Lower lobe of right lung (tissue), 2 donors: Measurements from ENCODE around the gene FRRS1L. TPM values are rescaled to one million over a fixed set of nuclear protein-coding genes. Genes with fewer than 3 reads are reported as not detected.

ENCODE experiments used
- ATAC-seq, 2 donors: fragments of 200-7000 bp; cut with Tn5 transposase; one replicate each; pipeline ENCODE4 v1.9.1; 2020 to 2022; ENCODE audit warnings: mild to moderate bottlenecking in 2 of 2, moderate library complexity in 2 of 2
- DNase-seq: peaks from one replicate; pipeline ENCODE4 v3.0.0-alpha.2; 2020
- H3K27ac ChIP-seq: fragments of 200-600 bp; one replicate; pipeline ENCODE4 v1.8.0; 2022
- H3K27me3 ChIP-seq: fragments of 200-600 bp; one replicate; pipeline ENCODE4 v1.8.0; 2022; ENCODE audit warnings: low read depth
- H3K36me3 ChIP-seq: fragments of 200-600 bp; one replicate; pipeline ENCODE4 v1.8.0; 2022; ENCODE audit warnings: mild to moderate bottlenecking
- H3K4me1 ChIP-seq: fragments of 200-600 bp; one replicate; pipeline ENCODE4 v1.8.0; 2022
- H3K4me3 ChIP-seq: fragments of 200-600 bp; one replicate; pipeline ENCODE4 v1.8.0; 2022; ENCODE audit warnings: mild to moderate bottlenecking
- H3K9me3 ChIP-seq: fragments of 200-600 bp; one replicate; pipeline ENCODE4 v1.8.0; 2022
- CTCF ChIP-seq: fragments of 200-600 bp; IDR thresholded peaks from one replicate; pipeline ENCODE4 v1.8.0; 2022; ENCODE audit warnings: antibody characterized with exemption, mild to moderate bottlenecking
- intact Hi-C: fragments of 100-400 bp; cut with DNase I; formaldehyde crosslinking; loops from one replicate; pipeline ENCODE4 v1.11.0; 2022
- total RNA-seq: library from RNA; stranded (reverse); fragmentation: NEBNext Ultra II Directional; extraction: Animal tissue kit (Norgen Biotek cat#: 25700); gene quantifications from one replicate; pipeline ENCODE4 v1.2.1, GENCODE V29; 2021
- donor health status: DM: no; HTN: yes; CAD: no; lungs with severe emphysema.

FRRS1L gene
- total RNA-seq, 1 donor from 2014 or later: 0.06 TPM

- TF ChIP-seq CTCF: no peak
- H3K4me1 ChIP-seq: no peaks in the 10 kb centered on the region
- H3K9me3 ChIP-seq: no peaks in the 10 kb centered on the region
- ATAC-seq (no peak), DNase-seq (no peak)
- H3K4me3 ChIP-seq: no peak overlapping the region
- H3K36me3 ChIP-seq: no peaks in the 10 kb centered on the region
- H3K27ac ChIP-seq: no peak overlapping the region
- intact Hi-C loops: no loop called here
- no peaks in the 10 kb centered on the region for H3K27me3 ChIP-seq
Observed at GRCh38 chr9:109205526-109205925, 38.5 kb upstream of the FRRS1L start.

- ATAC-seq (no peak), DNase-seq (no peak)
- TF ChIP-seq CTCF: no peak
- Histone ChIP-seq H3K36me3 (no peaks in the 10 kb centered on the region), H3K27ac (no peak overlapping the region), H3K4me1 (no peaks in the 10 kb centered on the region), H3K4me3 (no peak overlapping the region), H3K9me3 (no peaks in the 10 kb centered on the region), H3K27me3 (no peaks in the 10 kb centered on the region)
- intact Hi-C loops: no loop called here
Observed at GRCh38 chr9:109203761-109204360, 36.8 kb upstream of the FRRS1L start.

GRCh38 chr9:109199676-109200075, 32.6 kb upstream of the FRRS1L start:
- DNase-seq (no peak), ATAC-seq (no peak)
- no peaks in the 10 kb centered on the region for H3K27me3 ChIP-seq
- H3K4me1 ChIP-seq: no peaks in the 10 kb centered on the region
- H3K36me3 ChIP-seq: no peaks in the 10 kb centered on the region
- H3K4me3 ChIP-seq: no peak overlapping the region
- no peak overlapping the region for H3K27ac ChIP-seq
- no peaks in the 10 kb centered on the region for H3K9me3 ChIP-seq
- TF ChIP-seq CTCF: no peak
- intact Hi-C loops: no loop called here

GRCh38 chr9:109198736-109199382, 31.8 kb upstream of the FRRS1L start:
- Histone ChIP-seq H3K4me1 (no peaks in the 10 kb centered on the region), H3K4me3 (no peak overlapping the region), H3K9me3 (no peaks in the 10 kb centered on the region), H3K27ac (no peak overlapping the region), H3K27me3 (no peaks in the 10 kb centered on the region), H3K36me3 (no peaks in the 10 kb centered on the region)
- intact Hi-C loops: no loop called here
- ATAC-seq (peak; percentile 30 to 40), DNase-seq (no peak)
- no peak for TF ChIP-seq CTCF

GRCh38 chr9:109193974-109194556, 27.0 kb upstream of the FRRS1L start:
- no peak for TF ChIP-seq CTCF
- Histone ChIP-seq H3K9me3 (no peaks in the 10 kb centered on the region), H3K36me3 (no peaks in the 10 kb centered on the region), H3K27me3 (no peaks in the 10 kb centered on the region), H3K4me1 (no peaks in the 10 kb centered on the region), H3K27ac (no peak overlapping the region), H3K4me3 (no peak overlapping the region)
- intact Hi-C loops: no loop called here
- no peak for ATAC-seq
- DNase-seq: no peak
